ENCODE measurements around the gene OR2D2.

DNA sequence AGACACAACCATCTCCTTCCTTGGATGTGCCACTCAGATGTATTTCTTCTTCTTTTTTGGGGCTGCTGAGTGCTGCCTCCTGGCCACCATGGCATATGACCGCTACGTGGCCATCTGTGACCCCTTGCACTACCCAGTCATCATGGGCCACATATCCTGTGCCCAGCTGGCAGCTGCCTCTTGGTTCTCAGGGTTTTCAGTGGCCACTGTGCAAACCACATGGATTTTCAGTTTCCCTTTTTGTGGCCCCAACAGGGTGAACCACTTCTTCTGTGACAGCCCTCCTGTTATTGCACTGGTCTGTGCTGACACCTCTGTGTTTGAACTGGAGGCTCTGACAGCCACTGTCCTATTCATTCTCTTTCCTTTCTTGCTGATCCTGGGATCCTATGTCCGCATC, 15.4 kb downstream of the OR2D2 start:
- TF ChIP-seq ZNF274 (IDR thresholded peaks at IDR 0.05; ENCODE audit: low read depth, low read length) (no peak), YY1 (IDR thresholded peaks at IDR 0.05; ENCODE audit: insufficient read depth, insufficient read length) (no peak), SUZ12 (IDR thresholded peaks at IDR 0.05; ENCODE audit: extremely low read depth, insufficient read depth, insufficient read length) (no peak)

All from NT2/D1 (cell line).